Stimulated activated CD4-positive, alpha-beta T cell treated with anti-CD3 and anti-CD28 coated beads, TNF-alpha, amount 100 ng/mL, for 24 hours (primary cell): Measurements from ENCODE around the gene MORC1.

Experiments
- DNase-seq, 3 experiments: peaks; one replicate each; pipeline ENCODE4 v3.0.0-alpha.2; 2020; ENCODE audit warnings: low read depth in 3 of 3

MORC1 gene

GRCh38 chr3:108936924-108937689 is 180.8 kb downstream of the MORC1 start:
- no peak for DNase-seq

DNA sequence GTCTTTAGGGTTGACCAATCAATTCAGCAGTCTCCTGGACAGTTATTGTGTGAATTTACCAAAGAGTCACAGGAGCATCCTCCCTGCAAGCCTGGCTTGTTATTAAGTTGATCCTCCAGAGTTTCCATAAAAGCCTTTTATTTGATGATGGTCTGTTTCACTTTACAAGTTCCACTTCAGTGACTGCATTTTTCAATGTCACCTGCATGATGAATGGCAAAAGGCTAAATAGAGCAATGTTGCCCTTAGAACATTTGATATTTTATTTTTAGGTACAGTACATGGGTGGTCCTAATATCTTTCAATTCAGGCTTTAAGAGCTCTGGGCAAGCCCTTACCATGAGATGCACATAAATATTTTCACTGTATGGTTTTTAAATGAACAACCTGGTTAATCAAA is 186.9 kb downstream of the MORC1 start:
- DNase-seq, result no peak

GRCh38 chr3:108918866-108919265 is 199.1 kb downstream of the MORC1 start:
- no peak for DNase-seq

DNA sequence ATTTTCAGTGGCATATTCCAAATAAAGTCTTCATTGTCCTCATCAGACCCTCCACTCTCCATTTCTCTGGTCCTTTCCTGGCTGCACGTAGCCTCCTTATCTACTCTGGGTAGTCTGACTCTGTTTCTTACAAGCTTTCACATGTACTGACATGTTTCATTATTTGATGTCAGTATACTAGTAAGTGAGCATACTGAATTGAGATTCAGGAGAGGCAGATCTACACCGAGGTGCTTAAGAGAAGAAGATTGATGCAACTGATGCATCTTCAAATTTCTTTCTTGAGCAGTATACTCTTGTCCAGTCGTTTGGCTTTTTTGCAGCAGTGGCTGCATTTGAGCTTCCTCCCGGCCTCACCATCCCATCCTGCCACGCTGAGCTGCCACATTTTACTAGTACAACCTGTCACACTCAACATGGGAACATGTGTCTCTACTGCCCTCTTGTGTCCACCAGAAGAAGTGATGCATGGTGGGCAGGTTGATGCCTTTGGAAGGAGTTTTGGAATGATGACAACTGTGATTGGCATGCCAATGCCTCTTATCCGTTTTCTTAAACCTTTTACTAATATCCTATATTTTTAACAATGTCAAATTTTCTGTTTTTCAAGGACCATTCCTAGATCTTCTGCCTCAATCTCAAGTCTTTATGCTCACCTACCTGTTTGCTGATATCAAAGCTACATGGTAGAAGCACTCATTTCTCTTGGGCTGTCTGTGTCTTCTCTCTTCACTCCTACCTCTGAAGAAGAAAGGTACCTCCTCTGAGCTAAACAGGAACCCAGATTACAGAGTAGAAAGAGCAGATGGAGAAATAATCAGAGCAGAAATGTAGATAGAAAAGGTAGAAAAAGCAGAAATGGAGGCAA is 202.9 kb downstream of the MORC1 start:
- DNase-seq, result peak; percentile 30 to 52 (median 37)

GRCh38 chr3:108909799-108910198 is 208.1 kb downstream of the MORC1 start:
- no peak for DNase-seq
